HEK293 (cell line): ENCODE results near the gene ACVR1C.

ENCODE experiments used
- CTCF ChIA-PET: fragments of 350-600 bp; formaldehyde crosslinking; extraction: SDS; loops from one replicate; lab custom pipeline; 2021; ENCODE audit warnings: antibody characterized with exemption; lab: Yijun Ruan, JAX
- POLR2A ChIA-PET: fragments of 300-600 bp; formaldehyde crosslinking; extraction: SDS; loops from one replicate; lab custom pipeline; 2020; ENCODE audit warnings: antibody characterized with exemption, inconsistent platforms; lab: Yijun Ruan, JAX
- H3K27ac ChIP-seq: fragments of 200-500 bp; sonication (Bioruptor generic); 2 replicates; pipeline ENCODE4 v1.5.1; 2014; ENCODE audit warnings: low read depth, low read length, control low read depth, inconsistent platforms; ENCODE audit errors: extremely low read depth
- H3K36me3 ChIP-seq, 2 experiments: fragments of 200-500 bp in 1 of 2; sonication (Bioruptor generic) in 1 of 2; 1 replicate in 1 of 2; 2 replicates in 1 of 2; pipeline ENCODE4 v1.5.1; 2014 to 2017; ENCODE audit warnings: inconsistent platforms in 2 of 2, low read length in 2 of 2; ENCODE audit not compliant: control insufficient read depth in 2 of 2, insufficient read depth in 1 of 2
- H3K4me1 ChIP-seq: fragments of 200-500 bp; sonication (Bioruptor generic); 2 replicates; pipeline ENCODE4 v1.5.1; 2014; ENCODE audit warnings: mild to moderate bottlenecking, low read length, inconsistent platforms; ENCODE audit not compliant: control insufficient read depth, insufficient read depth
- H3K4me3 ChIP-seq: 2 replicates; pipeline ENCODE4 v1.5.1; 2011; ENCODE audit warnings: low read depth, mild to moderate bottlenecking, control low read depth, low read length, moderate library complexity
- H3K9me3 ChIP-seq: fragments of 200-500 bp; sonication (Bioruptor generic); 2 replicates; pipeline ENCODE4 v1.5.1; 2014; ENCODE audit warnings: low read depth, low read length, inconsistent platforms; ENCODE audit not compliant: control insufficient read depth, insufficient read depth
- HOXD13 ChIP-seq: sonication (generic); formaldehyde crosslinking; IDR thresholded peaks from 2 replicates; pipeline ENCODE4 v1.8.0; 2022; ENCODE audit warnings: missing genetic modification reagents, borderline replicate concordance
- KLF1 ChIP-seq: fragments of 450-650 bp; formaldehyde crosslinking; IDR thresholded peaks from 2 replicates; pipeline ENCODE4 v1.5.1; 2016; ENCODE audit warnings: missing biosample characterization, missing genetic modification characterization
- MZF1 ChIP-seq: fragments of 450-650 bp; formaldehyde crosslinking; IDR thresholded peaks from 2 replicates; pipeline ENCODE4 v1.5.1; 2017; ENCODE audit warnings: missing biosample characterization, missing genetic modification characterization, borderline replicate concordance
- WT1 ChIP-seq: fragments of 450-650 bp; formaldehyde crosslinking; IDR thresholded peaks from 2 replicates; pipeline ENCODE4 v1.5.1; 2016; ENCODE audit warnings: missing biosample characterization, missing genetic modification characterization
- ZFHX2 ChIP-seq: fragments of 450-650 bp; formaldehyde crosslinking; conservative IDR thresholded peaks from 2 replicates; pipeline ENCODE4 v1.5.1; 2016; ENCODE audit warnings: missing biosample characterization, missing genetic modification characterization
- ZFP37 ChIP-seq: fragments of 450-650 bp; formaldehyde crosslinking; IDR thresholded peaks from 2 replicates; pipeline ENCODE4 v1.5.1; 2016; ENCODE audit warnings: missing biosample characterization, missing genetic modification characterization
- ZFP41 ChIP-seq: fragments of 450-650 bp; formaldehyde crosslinking; IDR thresholded peaks from 2 replicates; pipeline ENCODE4 v1.5.1; 2016; ENCODE audit warnings: missing biosample characterization, missing genetic modification characterization, borderline replicate concordance
- ZNF140 ChIP-seq: fragments of 450-650 bp; formaldehyde crosslinking; IDR thresholded peaks from 2 replicates; pipeline ENCODE4 v1.5.1; 2016; ENCODE audit warnings: missing biosample characterization, missing genetic modification characterization
- ZNF202 ChIP-seq: fragments of 450-650 bp; formaldehyde crosslinking; IDR thresholded peaks from 2 replicates; pipeline ENCODE4 v1.5.1; 2016; ENCODE audit warnings: missing biosample characterization, missing genetic modification characterization, borderline replicate concordance
- ZNF248 ChIP-seq: fragments of 450-650 bp; formaldehyde crosslinking; IDR thresholded peaks from 2 replicates; pipeline ENCODE4 v1.5.1; 2017; ENCODE audit warnings: missing biosample characterization, missing genetic modification characterization
- ZNF404 ChIP-seq: fragments of 450-650 bp; formaldehyde crosslinking; IDR thresholded peaks from 2 replicates; pipeline ENCODE4 v1.5.1; 2017; ENCODE audit warnings: missing biosample characterization, missing genetic modification characterization
- ZNF423 ChIP-seq: fragments of 450-650 bp; formaldehyde crosslinking; IDR thresholded peaks from 2 replicates; pipeline ENCODE4 v1.5.1; 2016; ENCODE audit warnings: missing biosample characterization, missing genetic modification characterization
- ZNF514 ChIP-seq: fragments of 450-650 bp; formaldehyde crosslinking; IDR thresholded peaks from 2 replicates; pipeline ENCODE4 v1.5.1; 2016; ENCODE audit warnings: missing biosample characterization, missing genetic modification characterization
- ZNF521 ChIP-seq: fragments of 450-650 bp; formaldehyde crosslinking; IDR thresholded peaks from 2 replicates; pipeline ENCODE4 v1.5.1; 2017; ENCODE audit warnings: missing biosample characterization, mild to moderate bottlenecking, missing genetic modification characterization
- ZNF626 ChIP-seq: fragments of 450-650 bp; sonication (Bioruptor Pico); formaldehyde crosslinking; IDR thresholded peaks from 2 replicates; pipeline ENCODE4 v1.5.1; 2018; ENCODE audit warnings: missing biosample characterization, missing genetic modification characterization, inconsistent platforms
- ZNF654 ChIP-seq: fragments of 450-650 bp; formaldehyde crosslinking; IDR thresholded peaks from 2 replicates; pipeline ENCODE4 v1.5.1; 2016; ENCODE audit warnings: low read depth, missing biosample characterization, missing genetic modification characterization
- ZNF701 ChIP-seq: fragments of 450-650 bp; formaldehyde crosslinking; IDR thresholded peaks from 2 replicates; pipeline ENCODE4 v1.5.1; 2016; ENCODE audit warnings: missing biosample characterization, missing genetic modification characterization
- ZNF704 ChIP-seq: fragments of 450-650 bp; formaldehyde crosslinking; IDR thresholded peaks from 2 replicates; pipeline ENCODE4 v1.5.1; 2016; ENCODE audit warnings: missing biosample characterization, missing genetic modification characterization
- ZNF768 ChIP-seq: fragments of 450-650 bp; formaldehyde crosslinking; IDR thresholded peaks from 2 replicates; pipeline ENCODE4 v1.5.1; 2018; ENCODE audit warnings: missing biosample characterization, mild to moderate bottlenecking, missing genetic modification characterization
- ZNF777 ChIP-seq: fragments of 450-650 bp; formaldehyde crosslinking; IDR thresholded peaks from 2 replicates; pipeline ENCODE4 v1.5.1; 2017; ENCODE audit warnings: missing biosample characterization, missing genetic modification characterization, borderline replicate concordance
- ZNF785 ChIP-seq: fragments of 450-650 bp; formaldehyde crosslinking; IDR thresholded peaks from 2 replicates; pipeline ENCODE4 v1.5.1; 2016; ENCODE audit warnings: missing biosample characterization, missing genetic modification characterization
- TF ChIP-seq, protein P1 (sequence below): fragments of 450-650 bp; formaldehyde crosslinking; IDR thresholded peaks from 2 replicates; pipeline ENCODE4 v1.5.1; 2016; ENCODE audit warnings: missing biosample characterization, missing genetic modification characterization
- TF ChIP-seq, protein P2 (sequence below): fragments of 450-650 bp; formaldehyde crosslinking; IDR thresholded peaks from 2 replicates; pipeline ENCODE4 v1.5.1; 2016; ENCODE audit warnings: missing biosample characterization, missing genetic modification characterization
- TF ChIP-seq, protein P3 (sequence below): fragments of 450-650 bp; formaldehyde crosslinking; IDR thresholded peaks from 2 replicates; pipeline ENCODE4 v1.5.1; 2016; ENCODE audit warnings: missing biosample characterization, missing genetic modification characterization

Gene ACVR1C

DNA sequence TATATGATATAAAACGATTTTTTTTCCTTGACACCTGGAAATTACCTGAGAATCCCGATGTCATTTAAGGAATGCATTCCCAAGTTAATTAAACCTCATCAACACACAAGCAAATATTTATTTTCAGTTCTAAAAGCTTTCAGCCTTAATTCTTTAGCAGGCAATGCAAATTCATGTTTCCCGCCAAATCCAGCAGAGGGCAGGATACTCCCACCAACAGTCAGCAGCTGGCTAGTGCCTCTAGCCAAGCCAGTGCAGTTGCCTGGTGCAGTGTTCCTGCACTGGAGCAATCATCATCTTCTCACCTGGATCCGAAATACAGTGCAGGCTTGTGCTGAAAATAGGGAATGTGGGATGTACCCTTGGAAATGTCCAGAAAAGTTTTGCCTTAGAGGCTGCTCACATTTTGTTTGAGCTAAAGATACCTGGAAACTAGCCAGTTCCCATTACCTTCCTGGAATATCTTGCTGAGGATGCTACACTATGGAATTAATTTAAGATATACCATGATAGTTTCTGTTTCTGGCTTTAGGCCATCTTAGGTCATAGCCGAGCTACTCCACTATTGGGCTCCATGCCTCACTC lies 136.4 kb downstream of the ACVR1C start:
- Histone ChIP-seq H3K27ac (no peak overlapping the region), H3K36me3 (no peaks in the 10 kb centered on the region), H3K9me3 (no peaks in the 10 kb centered on the region), H3K4me1 (peaks cover 10% of the 10 kb centered on the region), H3K4me3 (no peak overlapping the region)
- ChIA-PET CTCF (interaction anchor here (0.5 to 1.4 kb wide), 25 partner anchors 15 to 1261 kb away, joined by 3 to 14 read pairs (median 4); no protein-coding TSS in a partner anchor), POLR2A (no interaction called here)
- TF ChIP-seq, protein P1, sequence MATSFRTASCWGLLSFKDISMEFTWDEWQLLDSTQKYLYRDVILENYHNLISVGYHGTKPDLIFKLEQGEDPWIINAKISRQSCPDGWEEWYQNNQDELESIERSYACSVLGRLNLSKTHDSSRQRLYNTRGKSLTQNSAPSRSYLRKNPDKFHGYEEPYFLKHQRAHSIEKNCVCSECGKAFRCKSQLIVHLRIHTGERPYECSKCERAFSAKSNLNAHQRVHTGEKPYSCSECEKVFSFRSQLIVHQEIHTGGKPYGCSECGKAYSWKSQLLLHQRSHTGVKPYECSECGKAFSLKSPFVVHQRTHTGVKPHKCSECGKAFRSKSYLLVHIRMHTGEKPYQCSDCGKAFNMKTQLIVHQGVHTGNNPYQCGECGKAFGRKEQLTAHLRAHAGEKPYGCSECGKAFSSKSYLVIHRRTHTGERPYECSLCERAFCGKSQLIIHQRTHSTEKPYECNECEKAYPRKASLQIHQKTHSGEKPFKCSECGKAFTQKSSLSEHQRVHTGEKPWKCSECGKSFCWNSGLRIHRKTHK (tag by site-specific recombination), result no peak
- TF ChIP-seq ZNF704 (tag by site-specific recombination) (no peak), ZNF654 (tag by site-specific recombination) (peak; percentile 83)
- TF ChIP-seq, protein P2, sequence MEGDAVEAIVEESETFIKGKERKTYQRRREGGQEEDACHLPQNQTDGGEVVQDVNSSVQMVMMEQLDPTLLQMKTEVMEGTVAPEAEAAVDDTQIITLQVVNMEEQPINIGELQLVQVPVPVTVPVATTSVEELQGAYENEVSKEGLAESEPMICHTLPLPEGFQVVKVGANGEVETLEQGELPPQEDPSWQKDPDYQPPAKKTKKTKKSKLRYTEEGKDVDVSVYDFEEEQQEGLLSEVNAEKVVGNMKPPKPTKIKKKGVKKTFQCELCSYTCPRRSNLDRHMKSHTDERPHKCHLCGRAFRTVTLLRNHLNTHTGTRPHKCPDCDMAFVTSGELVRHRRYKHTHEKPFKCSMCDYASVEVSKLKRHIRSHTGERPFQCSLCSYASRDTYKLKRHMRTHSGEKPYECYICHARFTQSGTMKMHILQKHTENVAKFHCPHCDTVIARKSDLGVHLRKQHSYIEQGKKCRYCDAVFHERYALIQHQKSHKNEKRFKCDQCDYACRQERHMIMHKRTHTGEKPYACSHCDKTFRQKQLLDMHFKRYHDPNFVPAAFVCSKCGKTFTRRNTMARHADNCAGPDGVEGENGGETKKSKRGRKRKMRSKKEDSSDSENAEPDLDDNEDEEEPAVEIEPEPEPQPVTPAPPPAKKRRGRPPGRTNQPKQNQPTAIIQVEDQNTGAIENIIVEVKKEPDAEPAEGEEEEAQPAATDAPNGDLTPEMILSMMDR (tag by site-specific recombination), result peak; percentile 62

DNA sequence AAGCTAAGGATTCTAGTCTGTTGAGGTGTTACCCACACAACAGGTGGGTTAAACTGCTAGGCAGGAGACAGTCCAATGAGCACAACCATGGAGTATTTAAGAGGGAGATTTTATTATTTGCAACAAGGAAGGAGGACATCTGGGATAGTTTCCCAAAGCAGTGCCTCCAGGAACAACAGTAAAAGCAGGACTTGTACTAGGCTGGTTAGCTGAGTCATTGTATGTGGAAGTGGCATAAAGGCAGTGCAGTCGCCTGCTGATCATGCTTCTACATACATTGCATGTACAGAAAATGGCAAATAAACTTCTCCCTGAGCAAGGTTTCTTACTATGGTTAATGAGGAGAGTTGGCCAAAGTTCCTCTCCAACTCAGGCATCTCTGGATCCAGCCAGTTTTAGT lies 138.7 kb downstream of the ACVR1C start:
- Histone ChIP-seq H3K9me3 (no peaks in the 10 kb centered on the region), H3K27ac (no peak overlapping the region), H3K4me1 (peaks cover 10% of the 10 kb centered on the region), H3K4me3 (no peak overlapping the region), H3K36me3 (no peaks in the 10 kb centered on the region)
- ChIA-PET CTCF (interaction anchor here (0.8 to 3.0 kb wide), 5 partner anchors 8 to 521 kb away, joined by 3 to 20 read pairs (median 5); no protein-coding TSS in a partner anchor), POLR2A (no interaction called here)
- TF ChIP-seq MZF1 (tag by site-specific recombination), result no peak
- TF ChIP-seq HOXD13 (CRISPR knock-in tag), result no peak
- no peak for TF ChIP-seq ZNF704 (tag by site-specific recombination)
- TF ChIP-seq ZNF514 (tag by site-specific recombination), result no peak
- TF ChIP-seq ZNF701 (tag by site-specific recombination), result no peak
- no peak for TF ChIP-seq ZFP41 (tag by site-specific recombination)

GRCh38 chr2:157488877-157489276 lies 139.8 kb downstream of the ACVR1C start:
- Histone ChIP-seq H3K9me3 (no peaks in the 10 kb centered on the region), H3K4me3 (no peak overlapping the region), H3K36me3 (no peaks in the 10 kb centered on the region), H3K4me1 (peaks cover 10% of the 10 kb centered on the region), H3K27ac (no peak overlapping the region)
- ChIA-PET CTCF (interaction anchor here (1.1 to 3.0 kb wide), 3 partner anchors 9 to 535 kb away, joined by 3 to 20 read pairs (median 5); no protein-coding TSS in a partner anchor), POLR2A (no interaction called here)
- TF ChIP-seq ZNF521 (tag by site-specific recombination) (no peak), WT1 (tag by site-specific recombination) (peak; percentile 71), ZFHX2 (tag by site-specific recombination) (peak; percentile 82), ZNF248 (tag by site-specific recombination) (no peak), ZNF768 (tag by site-specific recombination) (no peak), ZNF626 (tag by site-specific recombination) (no peak), ZNF202 (no peak), KLF1 (tag by site-specific recombination) (no peak), ZNF140 (tag by site-specific recombination) (no peak), ZNF785 (tag by site-specific recombination) (no peak), ZFP37 (tag by site-specific recombination) (no peak), ZNF404 (tag by site-specific recombination) (no peak), ZNF423 (no peak), ZNF777 (tag by site-specific recombination) (no peak)
- TF ChIP-seq, protein P3, sequence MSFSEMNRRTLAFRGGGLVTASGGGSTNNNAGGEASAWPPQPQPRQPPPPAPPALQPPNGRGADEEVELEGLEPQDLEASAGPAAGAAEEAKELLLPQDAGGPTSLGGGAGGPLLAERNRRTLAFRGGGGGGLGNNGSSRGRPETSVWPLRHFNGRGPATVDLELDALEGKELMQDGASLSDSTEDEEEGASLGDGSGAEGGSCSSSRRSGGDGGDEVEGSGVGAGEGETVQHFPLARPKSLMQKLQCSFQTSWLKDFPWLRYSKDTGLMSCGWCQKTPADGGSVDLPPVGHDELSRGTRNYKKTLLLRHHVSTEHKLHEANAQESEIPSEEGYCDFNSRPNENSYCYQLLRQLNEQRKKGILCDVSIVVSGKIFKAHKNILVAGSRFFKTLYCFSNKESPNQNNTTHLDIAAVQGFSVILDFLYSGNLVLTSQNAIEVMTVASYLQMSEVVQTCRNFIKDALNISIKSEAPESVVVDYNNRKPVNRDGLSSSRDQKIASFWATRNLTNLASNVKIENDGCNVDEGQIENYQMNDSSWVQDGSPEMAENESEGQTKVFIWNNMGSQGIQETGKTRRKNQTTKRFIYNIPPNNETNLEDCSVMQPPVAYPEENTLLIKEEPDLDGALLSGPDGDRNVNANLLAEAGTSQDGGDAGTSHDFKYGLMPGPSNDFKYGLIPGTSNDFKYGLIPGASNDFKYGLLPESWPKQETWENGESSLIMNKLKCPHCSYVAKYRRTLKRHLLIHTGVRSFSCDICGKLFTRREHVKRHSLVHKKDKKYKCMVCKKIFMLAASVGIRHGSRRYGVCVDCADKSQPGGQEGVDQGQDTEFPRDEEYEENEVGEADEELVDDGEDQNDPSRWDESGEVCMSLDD (tag by site-specific recombination), result no peak
